ENCODE data around the gene GSKIP. TPM values are rescaled to one million over a fixed set of nuclear protein-coding genes. Genes with fewer than 3 reads are reported as not detected.

GSKIP gene
- total RNA-seq (2022; extraction: Qiagen RNA extraction): 18.3 to 24.4 TPM (median 21.2 TPM) in 5 replicates

GRCh38 chr14:96362965-96363750 is at the start of gene GSKIP, which contains the start of gene ATG2B:
Gene GSKIP (plus strand): TSS chr14:96363526. CDS start chr14:96382248, 18,722 bp downstream.
Gene ATG2B (minus strand): TSS chr14:96363341. CDS start chr14:96362976, 365 bp downstream.

Other genes starting within 250 kb of the GSKIP start
- gene BDKRB2, start 158.7 kb upstream of the GSKIP start, total RNA-seq (2022; extraction: Qiagen RNA extraction): 0.82 to 1.0 TPM (median 0.88 TPM) in 5 replicates
- 0.25 to 0.62 TPM (median 0.34 TPM) in 5 replicates for gene BDKRB1, start 107.3 kb upstream of the GSKIP start, total RNA-seq (2022; extraction: Qiagen RNA extraction)
- 5.8 to 10.0 TPM (median 7.4 TPM) in 5 replicates for gene ATG2B, start 185 bp upstream of the GSKIP start, total RNA-seq (2022; extraction: Qiagen RNA extraction)
- 1.7 to 2.8 TPM (median 2.6 TPM) in 5 replicates for gene AK7, start 28.6 kb downstream of the GSKIP start, total RNA-seq (2022; extraction: Qiagen RNA extraction)
- gene PAPOLA, start 138.9 kb downstream of the GSKIP start, total RNA-seq (2022; extraction: Qiagen RNA extraction): 73.2 to 83.8 TPM (median 81.2 TPM) in 5 replicates